Measurements from ENCODE around the gene ADAMTS17.

The ADAMTS17 gene

GRCh38 chr15:100276506-100276905 is 65.3 kb downstream of the ADAMTS17 start:
- DNase-seq (ENCODE audit: low read depth), result no peak

- no peak for DNase-seq (ENCODE audit: low read depth)
Observed at GRCh38 chr15:100275641-100276040, 66.1 kb downstream of the ADAMTS17 start.

GRCh38 chr15:100269831-100270230 is 71.9 kb downstream of the ADAMTS17 start:
- no peak for DNase-seq (ENCODE audit: low read depth)

DNA sequence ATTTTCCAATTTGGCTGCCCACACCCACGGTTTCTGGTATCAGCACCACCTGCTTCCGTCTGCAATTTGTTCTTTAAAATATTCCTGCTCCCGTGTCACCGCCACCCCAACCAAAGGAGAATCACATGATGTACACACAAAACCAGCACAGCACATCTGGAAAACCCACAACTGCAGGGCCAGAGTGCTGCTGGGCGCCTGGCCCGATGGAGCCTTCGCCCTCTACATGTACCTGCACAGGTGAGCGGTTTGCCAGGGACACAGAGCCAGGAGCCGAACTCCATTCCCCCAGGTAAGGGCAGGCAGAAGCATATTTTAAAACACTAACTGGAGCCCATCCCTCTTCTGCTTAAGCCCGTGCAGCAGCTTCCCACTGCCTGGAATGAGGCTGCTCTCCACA is 75.6 kb downstream of the ADAMTS17 start:
- DNase-seq (ENCODE audit: low read depth), result no peak

DNA sequence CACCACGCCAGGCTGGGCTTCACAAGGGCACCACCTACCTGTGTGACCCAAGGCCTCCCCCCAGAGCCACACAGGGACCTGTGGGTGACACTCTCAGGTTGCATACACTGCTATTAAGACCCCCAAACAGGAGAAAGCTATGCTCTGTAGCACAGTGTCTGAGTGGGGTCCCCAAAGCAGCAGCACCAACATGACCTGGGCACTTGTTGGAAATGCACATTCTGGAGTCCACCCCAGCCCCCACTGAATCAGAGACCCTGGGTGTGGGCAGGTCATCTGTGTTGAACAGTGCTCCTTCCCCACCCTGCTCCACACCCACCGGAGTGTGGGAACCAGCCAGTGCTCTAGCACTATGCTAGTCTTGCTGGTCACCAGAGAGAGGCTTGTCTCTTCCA is 76.1 kb downstream of the ADAMTS17 start:
- DNase-seq (ENCODE audit: low read depth), result no peak

GRCh38 chr15:100264994-100265640 is 76.7 kb downstream of the ADAMTS17 start:
- DNase-seq (ENCODE audit: low read depth), result no peak

GRCh38 chr15:100263721-100264455 is 77.9 kb downstream of the ADAMTS17 start:
- no peak for DNase-seq (ENCODE audit: low read depth)

GRCh38 chr15:100263031-100263430 is 78.7 kb downstream of the ADAMTS17 start:
- no peak for DNase-seq (ENCODE audit: low read depth)

- no peak for DNase-seq (ENCODE audit: low read depth)
Observed at GRCh38 chr15:100261302-100262240, 80.2 kb downstream of the ADAMTS17 start.

GRCh38 chr15:100259266-100259665 is 82.5 kb downstream of the ADAMTS17 start:
- DNase-seq (ENCODE audit: low read depth), result no peak

GRCh38 chr15:100256970-100257650 is 84.7 kb downstream of the ADAMTS17 start:
- DNase-seq (ENCODE audit: low read depth), result no peak

- DNase-seq (ENCODE audit: low read depth), result no peak
Observed at GRCh38 chr15:100256101-100256969, 85.4 kb downstream of the ADAMTS17 start.

DNA sequence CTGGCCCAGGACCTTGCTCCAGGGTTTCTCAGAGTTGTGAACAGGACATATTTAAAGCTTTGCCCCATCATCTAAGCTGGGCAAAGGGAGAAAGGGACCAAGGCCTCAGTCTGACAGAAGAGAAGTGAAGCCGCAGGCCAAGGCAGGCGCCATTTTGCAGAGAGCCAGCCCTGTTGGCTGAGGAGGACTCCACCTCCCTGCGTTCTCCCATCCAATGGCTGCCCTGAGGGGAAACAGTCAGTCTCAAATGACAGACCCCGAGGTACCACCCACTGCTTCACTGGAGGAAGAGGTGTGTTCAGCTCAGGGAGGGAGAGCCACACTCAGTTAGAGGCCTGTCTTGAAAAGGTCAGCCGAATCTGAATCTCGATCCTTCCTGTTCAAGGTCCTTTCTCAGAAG is 86.1 kb downstream of the ADAMTS17 start:
- DNase-seq (ENCODE audit: low read depth), result no peak

GRCh38 chr15:100254691-100255090 is 87.1 kb downstream of the ADAMTS17 start:
- DNase-seq (ENCODE audit: low read depth), result no peak

- no peak for DNase-seq (ENCODE audit: low read depth)
Observed at GRCh38 chr15:100254285-100254684, 87.5 kb downstream of the ADAMTS17 start.

DNA sequence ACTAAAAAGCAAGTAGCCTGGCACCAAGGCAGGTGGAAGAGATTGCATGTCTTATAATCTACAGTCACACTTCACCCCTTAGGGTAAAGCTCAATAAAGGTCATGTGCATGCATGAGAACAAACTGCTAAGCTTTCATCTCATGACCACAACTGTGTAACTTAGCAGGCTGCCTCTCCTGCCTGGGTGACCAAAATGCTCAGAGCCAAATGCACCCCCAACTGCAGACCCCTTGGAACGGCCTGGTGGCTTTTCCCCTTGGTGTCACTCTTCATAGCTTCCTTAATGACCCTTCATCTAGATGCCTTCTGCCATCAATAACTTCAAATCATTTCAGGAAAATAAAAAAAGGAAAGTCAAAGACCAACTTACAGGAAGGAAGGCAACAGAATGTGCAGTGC is 88.1 kb downstream of the ADAMTS17 start:
- DNase-seq (ENCODE audit: low read depth), result no peak

DNA sequence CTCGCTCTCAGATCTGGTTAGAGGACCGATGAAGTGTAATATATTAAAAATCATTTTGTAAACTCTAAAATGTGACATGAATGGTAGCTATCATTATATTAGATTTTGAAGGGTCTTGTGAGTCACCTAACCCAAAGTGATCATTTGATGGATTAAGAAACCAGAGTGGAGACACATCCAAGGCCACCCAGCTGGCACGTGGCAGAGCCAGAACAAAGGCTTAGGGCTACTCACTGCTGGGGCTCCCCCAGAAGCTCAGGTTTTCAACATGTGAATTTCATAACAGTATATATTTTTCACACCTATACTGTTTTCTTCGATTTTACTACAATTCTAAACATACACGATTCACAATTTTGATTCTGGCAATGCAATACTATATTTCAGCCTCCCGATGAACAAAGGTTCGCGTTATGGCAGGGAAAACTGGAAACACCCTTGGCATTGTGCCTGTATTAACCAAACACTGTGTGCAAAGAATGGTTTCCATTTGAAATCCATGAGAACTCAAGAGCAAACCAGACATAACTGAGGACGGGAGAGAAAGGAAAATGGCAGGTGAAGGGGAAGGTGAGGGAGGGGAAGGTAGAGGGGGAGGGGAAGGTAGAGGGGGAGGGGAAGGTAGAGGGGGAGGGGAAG is 88.9 kb downstream of the ADAMTS17 start:
- DNase-seq (ENCODE audit: low read depth), result no peak

GRCh38 chr15:100252359-100252758 is 89.4 kb downstream of the ADAMTS17 start:
- DNase-seq (ENCODE audit: low read depth), result no peak

- no peak for DNase-seq (ENCODE audit: low read depth)
Observed at GRCh38 chr15:100250176-100250800, 91.5 kb downstream of the ADAMTS17 start.
